GM12891 (cell line): Measurements from ENCODE around the gene CCDC57.

ENCODE experiments used
- PAX5 ChIP-seq: IDR thresholded peaks from 2 replicates; pipeline ENCODE4 v1.6.1; 2011; ENCODE audit warnings: low read length, moderate library complexity, mild to moderate bottlenecking; ENCODE audit not compliant: insufficient read depth, severe bottlenecking
- POLR2A ChIP-seq: IDR thresholded peaks from 2 replicates; pipeline ENCODE4 v1.6.1; 2011; ENCODE audit warnings: low read depth, low read length, control low read depth
- POLR2AphosphoS5 ChIP-seq: IDR thresholded peaks from 2 replicates; pipeline ENCODE4 v1.6.1; 2011; ENCODE audit warnings: low read depth, low read length, control low read depth
- POU2F2 ChIP-seq: IDR thresholded peaks from 2 replicates; pipeline ENCODE4 v1.6.1; 2011; ENCODE audit warnings: low read depth, mild to moderate bottlenecking, control low read depth, low read length, moderate library complexity
- SPI1 ChIP-seq: IDR thresholded peaks from 2 replicates; pipeline ENCODE4 v1.6.1; 2011; ENCODE audit warnings: low read depth, low read length, control low read depth
- TAF1 ChIP-seq: IDR thresholded peaks from 2 replicates; pipeline ENCODE4 v1.6.1; 2011; ENCODE audit warnings: low read depth, low read length, control low read depth

DNA sequence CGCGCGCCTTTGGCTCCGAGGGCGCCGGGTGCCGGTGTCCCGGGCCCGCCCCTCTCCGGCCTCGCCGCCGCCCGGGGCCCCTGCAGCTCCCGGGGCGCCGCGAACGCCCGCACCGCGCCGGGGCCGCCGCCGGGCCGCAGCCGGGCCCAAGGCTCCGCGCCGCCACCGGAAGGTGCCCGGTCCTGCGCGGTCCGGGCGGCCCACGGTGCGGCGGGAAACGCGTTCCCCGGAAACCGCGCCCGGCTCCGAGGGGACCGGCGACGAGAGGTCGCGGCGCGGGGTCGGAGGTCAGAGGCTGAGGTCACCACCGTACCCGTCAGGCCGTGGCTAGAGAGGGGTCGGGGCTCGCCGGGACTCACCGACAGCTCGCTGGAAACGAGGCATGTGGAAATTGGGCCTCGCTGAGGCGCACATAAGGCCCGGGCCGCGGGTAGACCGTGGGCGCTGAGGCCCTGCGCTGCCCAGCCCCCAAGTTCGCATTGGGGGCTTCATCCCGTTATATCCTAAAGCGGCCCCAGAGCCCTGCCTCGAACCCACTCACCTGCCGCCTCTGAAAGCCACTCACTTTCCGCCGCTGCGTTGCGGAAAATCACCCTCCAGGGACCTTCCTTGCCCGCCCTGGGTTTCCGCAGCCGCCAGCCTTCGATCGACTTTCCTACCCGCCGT lies 146.9 kb downstream of the CCDC57 start, which contains the start of gene DUS1L:
- TF ChIP-seq TAF1: peak; percentile 75
- no peak for TF ChIP-seq POLR2AphosphoS5
- TF ChIP-seq POU2F2: no peak
- no peak for TF ChIP-seq POLR2A
- TF ChIP-seq SPI1: no peak
- peak; percentile 79 for TF ChIP-seq PAX5
